Measurements from ENCODE around the gene MTMR3. TPM values are rescaled to one million over a fixed set of nuclear protein-coding genes. Genes with fewer than 3 reads are reported as not detected.
"Not testable (repeated sequence)": the region's sequence is repeated elsewhere in the genome, so short reads cannot be mapped to it uniquely, and the experiment has no call there.

Gene MTMR3
- total and polyA plus RNA-seq, 2 donors (not counting 1 experiment from before 2014, with no cell fraction given), result 31.7 to 67.8 TPM

DNA sequence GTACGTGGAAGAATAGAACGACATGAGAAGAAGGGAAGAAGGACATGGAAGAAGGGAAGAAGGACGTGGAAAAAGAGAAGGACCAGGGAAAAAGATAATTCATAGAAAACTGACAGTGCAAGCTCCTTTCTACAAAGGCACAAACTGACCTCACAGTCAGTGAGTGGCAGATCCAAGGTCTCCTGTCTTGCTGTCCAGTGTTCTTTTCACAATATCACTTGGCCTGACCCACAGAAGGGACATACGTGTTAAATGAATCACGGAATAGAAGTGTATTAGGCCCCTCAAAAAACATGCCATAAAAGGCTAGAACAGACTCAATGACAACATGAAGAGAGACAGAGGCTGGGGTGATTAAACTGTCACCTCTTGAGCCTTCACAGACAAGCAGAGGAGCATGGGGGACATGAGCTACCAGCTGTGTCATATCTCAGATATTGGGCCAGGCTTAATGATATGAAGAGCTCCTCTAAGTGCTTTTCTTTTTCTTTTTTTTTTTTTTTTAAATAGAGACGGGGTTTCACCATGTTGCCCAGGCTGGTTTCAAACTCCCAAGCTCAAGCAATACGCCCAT lies 49.5 kb upstream of the MTMR3 start:
- Histone ChIP-seq H3K27me3 (replicated peaks in 1 of 4; ENCODE audit: control extremely low read depth in 1 of 4, control insufficient read depth in 3 of 4, insufficient read depth in 4 of 4, low read length in 3 of 4) (no peaks in the 10 kb centered on the region), H3K36me3 (replicated peaks in 1 of 2; ENCODE audit: control extremely low read depth in 1 of 2, control insufficient read depth in 1 of 2, extremely low read depth in 1 of 2, insufficient read depth in 2 of 2, low read length in 1 of 2) (peaks cover 0 to 52% of the 10 kb centered on the region in 2 experiments), H4K20me1 (ENCODE audit: control insufficient read depth, insufficient read depth, low read length, poor library complexity, severe bottlenecking) (peaks cover 19% of the 10 kb centered on the region), H3K4me2 (replicated peaks; ENCODE audit: low read depth, low read length, poor library complexity, severe bottlenecking) (no peak overlapping the region), H2AFZ (ENCODE audit: insufficient read depth, low read depth, low read length, poor library complexity, severe bottlenecking) (no peak overlapping the region), H3K27ac (ENCODE audit: low read length in 2 of 2) (no peak overlapping the region), H3K79me2 (ENCODE audit: control insufficient read depth, insufficient read depth, low read length) (peaks cover 58% of the 10 kb centered on the region), H3K9ac (ENCODE audit: low read length) (no peak overlapping the region), H3K9me3 (ENCODE audit: control extremely low read depth in 1 of 3, control insufficient read depth in 2 of 3, insufficient read depth in 1 of 3, low read length in 2 of 3) (no peaks in the 10 kb centered on the region), H3K4me3 (ENCODE audit: control extremely low read depth in 1 of 5, extremely low read depth in 1 of 5, insufficient read depth in 1 of 5, low read depth in 2 of 5, low read length in 4 of 5) (no peak overlapping the region), H3K4me1 (ENCODE audit: control insufficient read depth in 2 of 2, insufficient read depth in 2 of 2, low read length in 2 of 2) (peaks cover 15 to 19% of the 10 kb centered on the region in 2 donors)
- intact Hi-C loops (cut with micrococcal nuclease), result no loop called here
- DNase-seq (no peak), ATAC-seq (ENCODE audit: low read depth) (no peak)
- peaks cover 30% of the 10 kb centered on the region for H3K4me1 Mint-ChIP-seq
- H3K9me3 Mint-ChIP-seq (ENCODE audit: insufficient read depth), result no peaks in the 10 kb centered on the region
- no peak overlapping the region for H3K27ac Mint-ChIP-seq
- 86% methylated on average over 1 of the region's 7 CpGs for WGBS (ENCODE audit: insufficient coverage)
- ChIA-PET POLR2A (interaction anchor here (0.6 kb wide), 1 partner anchor 48 kb away, joined by 6 read pairs; no protein-coding TSS in a partner anchor), CTCF (no interaction called here)
- no peaks in the 10 kb centered on the region for H3K27me3 Mint-ChIP-seq
- no peak overlapping the region for H3K4me3 Mint-ChIP-seq
- TF ChIP-seq, protein P1, sequence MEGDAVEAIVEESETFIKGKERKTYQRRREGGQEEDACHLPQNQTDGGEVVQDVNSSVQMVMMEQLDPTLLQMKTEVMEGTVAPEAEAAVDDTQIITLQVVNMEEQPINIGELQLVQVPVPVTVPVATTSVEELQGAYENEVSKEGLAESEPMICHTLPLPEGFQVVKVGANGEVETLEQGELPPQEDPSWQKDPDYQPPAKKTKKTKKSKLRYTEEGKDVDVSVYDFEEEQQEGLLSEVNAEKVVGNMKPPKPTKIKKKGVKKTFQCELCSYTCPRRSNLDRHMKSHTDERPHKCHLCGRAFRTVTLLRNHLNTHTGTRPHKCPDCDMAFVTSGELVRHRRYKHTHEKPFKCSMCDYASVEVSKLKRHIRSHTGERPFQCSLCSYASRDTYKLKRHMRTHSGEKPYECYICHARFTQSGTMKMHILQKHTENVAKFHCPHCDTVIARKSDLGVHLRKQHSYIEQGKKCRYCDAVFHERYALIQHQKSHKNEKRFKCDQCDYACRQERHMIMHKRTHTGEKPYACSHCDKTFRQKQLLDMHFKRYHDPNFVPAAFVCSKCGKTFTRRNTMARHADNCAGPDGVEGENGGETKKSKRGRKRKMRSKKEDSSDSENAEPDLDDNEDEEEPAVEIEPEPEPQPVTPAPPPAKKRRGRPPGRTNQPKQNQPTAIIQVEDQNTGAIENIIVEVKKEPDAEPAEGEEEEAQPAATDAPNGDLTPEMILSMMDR (IDR thresholded peaks at IDR 0.05), result no peak
- no peak for TF ChIP-seq EZH2 (IDR thresholded peaks at IDR 0.05; ENCODE audit: borderline replicate concordance, insufficient read depth, low read depth, low read length, poor library complexity, severe bottlenecking)

- H3K9ac ChIP-seq (ENCODE audit: low read length), result no peak overlapping the region
- Mint-ChIP-seq H3K4me3 (no peak overlapping the region), H3K27ac (no peak overlapping the region), H3K4me1 (peaks cover 34% of the 10 kb centered on the region), H3K27me3 (no peaks in the 10 kb centered on the region), H3K9me3 (ENCODE audit: insufficient read depth) (no peaks in the 10 kb centered on the region)
- DNase-seq (no peak), ATAC-seq (ENCODE audit: low read depth) (no peak)
- H3K36me3 ChIP-seq (replicated peaks in 1 of 2; ENCODE audit: control extremely low read depth in 1 of 2, control insufficient read depth in 1 of 2, extremely low read depth in 1 of 2, insufficient read depth in 2 of 2, low read length in 1 of 2), result peaks cover 0 to 47% of the 10 kb centered on the region in 2 experiments
- TF ChIP-seq, protein P1 (IDR thresholded peaks at IDR 0.05), result no peak
- TF ChIP-seq EZH2 (IDR thresholded peaks at IDR 0.05; ENCODE audit: borderline replicate concordance, insufficient read depth, low read depth, low read length, poor library complexity, severe bottlenecking), result no peak
- peaks cover 61% of the 10 kb centered on the region for H3K79me2 ChIP-seq (ENCODE audit: control insufficient read depth, insufficient read depth, low read length)
- H2AFZ ChIP-seq (ENCODE audit: insufficient read depth, low read depth, low read length, poor library complexity, severe bottlenecking), result no peak overlapping the region
- no peak overlapping the region for H3K27ac ChIP-seq (ENCODE audit: low read length in 2 of 2)
- H3K27me3 ChIP-seq (replicated peaks in 1 of 4; ENCODE audit: control extremely low read depth in 1 of 4, control insufficient read depth in 3 of 4, insufficient read depth in 4 of 4, low read length in 3 of 4), result no peaks in the 10 kb centered on the region
- H4K20me1 ChIP-seq (ENCODE audit: control insufficient read depth, insufficient read depth, low read length, poor library complexity, severe bottlenecking), result peaks cover 19% of the 10 kb centered on the region
- H3K9me3 ChIP-seq (ENCODE audit: control extremely low read depth in 1 of 3, control insufficient read depth in 2 of 3, insufficient read depth in 1 of 3, low read length in 2 of 3), result no peaks in the 10 kb centered on the region
- H3K4me1 ChIP-seq (ENCODE audit: control insufficient read depth in 2 of 2, insufficient read depth in 2 of 2, low read length in 2 of 2), result peaks cover 21 to 25% of the 10 kb centered on the region in 2 donors
- POLR2A ChIA-PET, result no interaction called here
- CTCF ChIA-PET, result no interaction called here
- intact Hi-C loops (cut with micrococcal nuclease), result no loop called here
- whole genome bisulfite sequencing (ENCODE audit: insufficient coverage), result 100% methylated on average over 1 of the region's 1 CpG
- H3K4me3 ChIP-seq (ENCODE audit: control extremely low read depth in 1 of 5, extremely low read depth in 1 of 5, insufficient read depth in 1 of 5, low read depth in 2 of 5, low read length in 4 of 5), result no peak overlapping the region
- no peak overlapping the region for H3K4me2 ChIP-seq (replicated peaks; ENCODE audit: low read depth, low read length, poor library complexity, severe bottlenecking)
Observed at GRCh38 chr22:29834046-29834445, 48.9 kb upstream of the MTMR3 start.

GRCh38 chr22:29836791-29837370 lies 46.1 kb upstream of the MTMR3 start:
- CTCF ChIA-PET, result interaction anchor here (1.1 to 2.2 kb wide), 2 partner anchors 169 to 213 kb away, joined by 4 to 6 read pairs; no protein-coding TSS in a partner anchor
- H3K79me2 ChIP-seq (ENCODE audit: control insufficient read depth, insufficient read depth, low read length), result peaks cover 48% of the 10 kb centered on the region

More at GRCh38 chr22:29836791-29837370, 46.1 kb upstream of the MTMR3 start:
- peaks cover 19% of the 10 kb centered on the region for H4K20me1 ChIP-seq (ENCODE audit: control insufficient read depth, insufficient read depth, low read length, poor library complexity, severe bottlenecking)
- ATAC-seq (ENCODE audit: low read depth); POLR2A ChIA-PET; H2AFZ ChIP-seq (ENCODE audit: insufficient read depth, low read depth, low read length, poor library complexity, severe bottlenecking); H3K27ac ChIP-seq (ENCODE audit: low read length in 2 of 2); H3K9me3 ChIP-seq (ENCODE audit: control extremely low read depth in 1 of 3, control insufficient read depth in 2 of 3, insufficient read depth in 1 of 3, low read length in 2 of 3); H3K27me3 ChIP-seq (replicated peaks in 1 of 4; ENCODE audit: control extremely low read depth in 1 of 4, control insufficient read depth in 3 of 4, insufficient read depth in 4 of 4, low read length in 3 of 4); H3K9me3 Mint-ChIP-seq (ENCODE audit: insufficient read depth); H3K27ac Mint-ChIP-seq; H3K27me3 Mint-ChIP-seq; DNase-seq: not testable (repeated sequence)
- H3K4me2 ChIP-seq (replicated peaks; ENCODE audit: low read depth, low read length, poor library complexity, severe bottlenecking), result peak overlapping the region; percentile 77
- H3K36me3 ChIP-seq (replicated peaks in 1 of 2; ENCODE audit: control extremely low read depth in 1 of 2, control insufficient read depth in 1 of 2, extremely low read depth in 1 of 2, insufficient read depth in 2 of 2, low read length in 1 of 2), result peaks cover 0 to 22% of the 10 kb centered on the region in 2 experiments
- intact Hi-C loops (cut with micrococcal nuclease), result loop anchor here (5.0 kb wide), 1 partner anchor 1130 kb away; the partner anchor contains the start of genes MORC2 and TUG1
- H3K4me3 ChIP-seq (ENCODE audit: control extremely low read depth in 1 of 5, extremely low read depth in 1 of 5, insufficient read depth in 1 of 5, low read depth in 2 of 5, low read length in 4 of 5), result peak overlapping the region in 1 of 5 experiments; percentile 75
- WGBS (ENCODE audit: insufficient coverage), result 97% methylated on average over 16 of the region's 18 CpGs
- Mint-ChIP-seq H3K4me3 (peak overlapping the region; percentile 93), H3K4me1 (peaks cover 28% of the 10 kb centered on the region)
- peaks cover 15 to 19% of the 10 kb centered on the region in 2 donors for H3K4me1 ChIP-seq (ENCODE audit: control insufficient read depth in 2 of 2, insufficient read depth in 2 of 2, low read length in 2 of 2)
- H3K9ac ChIP-seq (ENCODE audit: low read length), result peak overlapping the region; percentile 80
